H1 (cell line): ENCODE data around the gene CCL1. TPM values are rescaled to one million over a fixed set of nuclear protein-coding genes. Genes with fewer than 3 reads are reported as not detected.

Experiments used
- RAD21 ChIP-seq, 2 experiments: IDR thresholded peaks in 1 of 2; conservative IDR thresholded peaks in 1 of 2; 2 replicates each; pipeline ENCODE4 v1.6.1; 2011; ENCODE audit warnings: low read depth in 2 of 2, low read length in 2 of 2, improper control_type of control experiment in 1 of 2, inconsistent platforms in 1 of 2, mild to moderate bottlenecking in 1 of 2, moderate library complexity in 1 of 2
- RNF2 ChIP-seq: fragments of 200-900, 300-1000 bp; sonication (generic); IDR thresholded peaks from 2 replicates; pipeline ENCODE4 v1.7.1; 2016; ENCODE audit warnings: borderline replicate concordance, low read depth, mild to moderate bottlenecking, antibody characterized with exemption, low read length; ENCODE audit not compliant: poor library complexity, severe bottlenecking; ENCODE audit errors: missing control alignments
- polyA plus RNA-seq, 7 experiments: library from polyadenylated mRNA; depleted of rRNA in 3 of 7; stranded (reverse) in 5 of 7; unstranded in 2 of 7; fragments of >200 nt in 5 of 7; fragments of 200-250 nt in 2 of 7; gene quantifications; 1 replicate in 5 of 7; 2 replicates in 1 of 7; 4 replicates in 1 of 7; pipeline versions ENCODE4 v1.2.1 to v1.2.3, GENCODE V29; 2011 to 2013; ENCODE audit warnings: missing spikeins in 2 of 7, mixed read lengths in 2 of 7
- total RNA-seq: library from RNA; stranded (reverse); fragmentation: NEBNext Ultra II Directional; extraction: Animal tissue kit (Norgen Biotek cat#: 25700); gene quantifications from 2 replicates; pipeline ENCODE4 v1.2.1, GENCODE V29; 2021

CCL1 gene
- total and polyA plus RNA-seq, 2 of the 8 experiments (the other 6 are each of a cell fraction or from before 2014, with no cell fraction given) = not detected

DNA sequence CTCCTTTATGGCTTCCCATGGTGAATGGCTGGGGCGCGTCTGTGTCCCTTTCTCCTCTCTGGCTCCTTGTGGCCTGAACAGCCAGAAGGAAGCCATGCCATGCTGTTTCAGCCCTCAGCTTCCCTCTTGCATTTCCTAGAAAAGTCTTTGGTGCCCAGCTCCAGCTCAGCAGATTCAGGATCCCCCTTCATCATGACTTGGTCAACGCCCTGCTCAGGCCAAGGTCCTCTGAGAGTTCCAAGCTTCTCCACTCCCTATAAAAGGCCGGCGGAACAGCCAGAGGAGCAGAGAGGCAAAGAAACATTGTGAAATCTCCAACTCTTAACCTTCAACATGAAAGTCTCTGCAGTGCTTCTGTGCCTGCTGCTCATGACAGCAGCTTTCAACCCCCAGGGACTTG lies 6.8 kb downstream of the CCL1 start, which contains the start of gene CCL13 (continued):
- no peak for TF ChIP-seq RNF2
- no peak for TF ChIP-seq RAD21 (IDR thresholded peaks at IDR 0.05 in 1 of 2, conservative IDR thresholded peaks at IDR 0.05 in 1 of 2; ENCODE audit: low read depth in 2 of 2, low read length in 2 of 2)
- TF ChIP-seq, all 59 proteins: peak for 0
